H4 (cell line): ENCODE data around the gene FAM83C. TPM values are rescaled to one million over a fixed set of nuclear protein-coding genes. Genes with fewer than 3 reads are reported as not detected.
"Not testable (repeated sequence)": the region's sequence is repeated elsewhere in the genome, so short reads cannot be mapped to it uniquely, and the experiment has no call there.

Experiments
- DNase-seq: peaks from one replicate; pipeline ENCODE4 v3.0.0-alpha.2; 2015; ENCODE audit warnings: low spot score
- total RNA-seq: library from RNA; depleted of rRNA; stranded (reverse); fragments of >200 nt; shearing (Covaris generic); gene quantifications from 2 replicates; pipeline ENCODE4 v1.2.3, GENCODE V29; 2014

FAM83C gene
- total RNA-seq, 1 experiment from 2014 or later, result not detected

- no peak for DNase-seq
Measured at GRCh38 chr20:35267092-35267491, 25.1 kb downstream of the FAM83C start.

- no peak for DNase-seq
Measured at GRCh38 chr20:35264755-35265154, 27.5 kb downstream of the FAM83C start.

- DNase-seq, result no peak
Measured at GRCh38 chr20:35263532-35264341, 28.5 kb downstream of the FAM83C start.

DNA sequence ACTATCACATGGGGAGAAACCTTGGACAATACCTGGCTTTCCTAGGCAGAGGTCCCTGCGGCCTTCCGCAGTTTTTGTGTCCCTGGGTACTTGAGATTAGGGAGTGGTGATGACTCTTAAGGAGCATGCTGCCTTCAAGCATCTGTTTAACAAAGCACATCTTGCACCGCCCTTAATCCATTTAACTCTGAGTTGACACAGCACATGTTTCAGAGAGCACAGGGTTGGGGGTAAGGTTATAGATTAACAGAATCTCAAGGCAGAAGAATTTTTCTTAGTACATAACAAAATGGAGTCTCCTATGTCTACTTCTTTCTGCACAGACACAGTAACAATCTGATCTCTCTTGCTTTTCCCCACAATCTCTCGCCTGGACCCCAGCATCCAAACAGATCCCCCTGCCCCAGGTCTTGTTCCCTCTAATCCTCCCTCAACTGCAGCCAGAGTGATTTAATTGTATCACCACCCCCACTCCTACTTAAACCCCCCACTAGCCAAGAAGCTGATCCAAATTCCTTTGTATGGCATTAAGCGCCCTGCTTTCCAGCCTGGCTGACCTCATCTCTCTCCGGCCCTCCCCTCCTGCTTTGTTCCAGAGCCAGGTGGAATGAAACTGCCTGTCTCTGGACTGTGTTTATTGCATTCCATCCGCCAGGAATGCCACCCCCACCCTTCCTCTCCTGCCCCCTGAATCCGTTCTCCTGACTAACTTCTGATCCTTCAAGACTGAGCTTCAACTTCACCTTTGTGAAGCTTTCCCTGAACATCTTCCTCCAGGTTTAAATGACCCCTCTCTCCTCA, 29.3 kb downstream of the FAM83C start:
- DNase-seq, result peak; percentile 63

GRCh38 chr20:35262321-35262720, 29.9 kb downstream of the FAM83C start:
- not testable (repeated sequence) for DNase-seq

DNA sequence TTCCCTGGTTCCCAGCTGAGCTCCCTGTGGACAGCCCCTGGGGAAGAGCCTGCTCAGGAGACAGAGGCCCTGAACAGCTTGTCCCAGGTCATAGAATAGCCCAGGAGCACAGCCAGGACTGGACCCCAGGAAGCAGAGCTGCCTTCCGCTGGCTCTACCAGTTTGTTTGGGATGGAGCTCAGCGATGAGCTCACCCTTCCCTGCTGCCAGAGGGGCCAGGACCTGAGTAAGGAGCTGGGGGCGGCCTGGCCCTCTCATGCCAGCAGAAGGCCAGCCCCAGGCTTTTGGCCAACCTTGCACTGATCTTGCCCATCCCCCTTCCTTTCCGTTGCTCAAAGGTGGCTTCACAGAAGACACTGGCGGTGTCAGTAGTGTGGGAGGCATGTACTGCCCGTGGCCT, 31.8 kb downstream of the FAM83C start:
- no peak for DNase-seq

GRCh38 chr20:35257175-35257909, 34.9 kb downstream of the FAM83C start:
- no peak for DNase-seq

- no peak for DNase-seq
Measured at GRCh38 chr20:35254448-35254999, 37.7 kb downstream of the FAM83C start.

- DNase-seq, result no peak
Measured at GRCh38 chr20:35253010-35253409, 39.2 kb downstream of the FAM83C start.

- DNase-seq, result not testable (repeated sequence)
Measured at GRCh38 chr20:35252598-35252997, 39.6 kb downstream of the FAM83C start.

DNA sequence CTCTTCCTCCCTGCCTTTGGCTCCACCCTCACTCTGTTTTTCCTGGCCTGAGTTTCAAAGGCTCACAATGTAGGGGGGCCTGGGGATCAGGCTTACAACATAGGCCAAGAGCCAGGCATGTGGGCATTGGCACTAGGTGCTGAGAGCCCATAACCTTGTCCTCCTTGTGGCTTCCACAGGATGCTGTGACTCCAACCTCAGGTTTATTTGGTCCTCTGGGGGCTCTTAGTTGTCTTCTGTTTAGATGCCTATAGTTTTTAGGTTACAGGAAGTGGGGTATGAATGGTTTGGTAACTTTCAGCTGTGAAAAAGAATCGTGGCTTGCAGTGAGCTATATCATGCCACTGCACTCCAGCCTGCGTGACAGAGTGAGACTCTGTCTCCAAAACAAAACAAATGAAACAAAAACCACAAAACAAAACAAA, 40.2 kb downstream of the FAM83C start:
- no peak for DNase-seq

DNA sequence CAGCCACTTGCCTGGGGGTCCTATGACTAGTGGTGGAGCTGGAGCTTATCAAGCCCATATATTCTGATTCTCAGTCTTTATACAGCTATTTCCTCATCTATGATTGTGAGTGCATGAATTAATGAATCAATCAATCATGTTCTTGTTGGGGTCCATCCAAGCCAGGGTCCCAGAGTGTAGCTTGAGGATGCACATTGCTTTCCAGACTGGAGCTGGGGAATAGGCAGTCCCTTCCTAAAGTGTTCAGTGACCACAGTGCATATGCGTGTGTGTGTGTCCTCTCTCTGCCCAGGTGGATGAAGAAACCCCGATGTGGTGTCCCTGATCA, 40.6 kb downstream of the FAM83C start:
- DNase-seq, result no peak

GRCh38 chr20:35248641-35249475, 43.4 kb downstream of the FAM83C start:
- no peak for DNase-seq

DNA sequence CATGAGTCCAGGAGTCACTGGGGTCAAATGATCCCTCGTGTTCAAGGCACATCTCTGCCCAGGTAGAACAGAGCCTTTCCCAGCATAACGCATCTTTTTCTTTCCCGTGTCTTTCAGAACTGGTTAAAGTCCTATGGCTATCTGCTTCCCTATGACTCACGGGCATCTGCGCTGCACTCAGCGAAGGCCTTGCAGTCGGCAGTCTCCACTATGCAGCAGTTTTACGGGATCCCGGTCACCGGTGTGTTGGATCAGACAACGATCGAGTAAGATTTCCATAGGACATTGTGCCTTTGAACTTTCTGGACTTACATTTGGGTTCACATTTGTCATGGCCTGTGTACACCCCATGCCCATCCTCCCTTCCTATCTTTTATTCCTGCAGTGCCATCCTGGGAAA, 45.5 kb downstream of the FAM83C start:
- DNase-seq, result no peak

DNA sequence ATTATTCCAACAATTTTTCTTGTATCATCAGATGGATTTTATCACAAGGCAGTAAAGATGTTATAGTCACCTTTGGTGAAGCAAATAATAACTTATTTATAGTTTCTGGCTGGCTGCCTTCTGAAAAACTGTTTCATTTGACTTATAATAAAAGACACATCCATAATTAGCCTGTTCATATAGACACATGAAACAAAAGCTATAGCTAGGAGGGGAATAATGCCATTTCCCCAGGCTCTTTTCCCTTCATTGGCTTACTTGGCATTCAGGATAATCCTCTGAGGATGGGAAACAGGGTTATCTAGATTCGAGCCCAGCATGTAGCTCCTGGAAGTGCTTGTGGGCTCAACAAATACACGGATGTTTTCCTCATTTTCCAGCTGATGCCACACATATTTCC, 48.2 kb downstream of the FAM83C start:
- no peak for DNase-seq

- no peak for DNase-seq
Measured at GRCh38 chr20:35243317-35243716, 48.9 kb downstream of the FAM83C start.

- no peak for DNase-seq
Measured at GRCh38 chr20:35240811-35241293, 51.4 kb downstream of the FAM83C start.

GRCh38 chr20:35240083-35240810, 52.0 kb downstream of the FAM83C start:
- no peak for DNase-seq

- DNase-seq, result no peak
Measured at GRCh38 chr20:35238735-35239134, 53.5 kb downstream of the FAM83C start.

- DNase-seq, result no peak
Measured at GRCh38 chr20:35238170-35238569, 54.1 kb downstream of the FAM83C start.
